ENCODE results near the gene CCDC200.
A peak's percentile ranks its signal among the peaks of the same experiment; 100 is the strongest.
"Not testable (repeated sequence)": the region's sequence is repeated elsewhere in the genome, so short reads cannot be mapped to it uniquely, and the experiment has no call there.

The CCDC200 gene

DNA sequence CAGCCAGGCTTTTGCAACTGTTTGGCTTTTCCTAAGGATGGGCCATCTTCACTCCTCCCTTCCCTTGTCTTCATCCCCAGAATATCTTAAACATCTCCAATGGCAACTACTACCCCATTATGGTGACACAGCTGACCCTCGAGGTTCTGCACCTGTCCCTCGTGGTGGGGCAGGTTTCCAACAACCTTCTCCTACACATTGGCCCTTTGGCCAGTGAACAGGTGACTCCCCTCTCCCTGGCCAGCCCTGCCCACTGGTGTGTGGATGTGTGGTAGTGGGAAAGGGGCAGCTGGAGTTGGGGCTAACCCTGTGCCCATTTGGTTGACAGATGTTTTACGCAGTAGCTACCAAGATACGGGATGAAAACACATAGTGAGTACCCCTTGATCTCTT lies 12.1 kb downstream of the CCDC200 start:
- DNase-seq (ENCODE audit: low read depth in 3 of 3), result no peak

- DNase-seq (ENCODE audit: low read depth in 3 of 3), result no peak
Observed at GRCh38 chr17:43215341-43215740, 13.1 kb downstream of the CCDC200 start.

GRCh38 chr17:43213545-43213944 lies 14.9 kb downstream of the CCDC200 start:
- DNase-seq (ENCODE audit: low read depth in 3 of 3), result no peak

DNA sequence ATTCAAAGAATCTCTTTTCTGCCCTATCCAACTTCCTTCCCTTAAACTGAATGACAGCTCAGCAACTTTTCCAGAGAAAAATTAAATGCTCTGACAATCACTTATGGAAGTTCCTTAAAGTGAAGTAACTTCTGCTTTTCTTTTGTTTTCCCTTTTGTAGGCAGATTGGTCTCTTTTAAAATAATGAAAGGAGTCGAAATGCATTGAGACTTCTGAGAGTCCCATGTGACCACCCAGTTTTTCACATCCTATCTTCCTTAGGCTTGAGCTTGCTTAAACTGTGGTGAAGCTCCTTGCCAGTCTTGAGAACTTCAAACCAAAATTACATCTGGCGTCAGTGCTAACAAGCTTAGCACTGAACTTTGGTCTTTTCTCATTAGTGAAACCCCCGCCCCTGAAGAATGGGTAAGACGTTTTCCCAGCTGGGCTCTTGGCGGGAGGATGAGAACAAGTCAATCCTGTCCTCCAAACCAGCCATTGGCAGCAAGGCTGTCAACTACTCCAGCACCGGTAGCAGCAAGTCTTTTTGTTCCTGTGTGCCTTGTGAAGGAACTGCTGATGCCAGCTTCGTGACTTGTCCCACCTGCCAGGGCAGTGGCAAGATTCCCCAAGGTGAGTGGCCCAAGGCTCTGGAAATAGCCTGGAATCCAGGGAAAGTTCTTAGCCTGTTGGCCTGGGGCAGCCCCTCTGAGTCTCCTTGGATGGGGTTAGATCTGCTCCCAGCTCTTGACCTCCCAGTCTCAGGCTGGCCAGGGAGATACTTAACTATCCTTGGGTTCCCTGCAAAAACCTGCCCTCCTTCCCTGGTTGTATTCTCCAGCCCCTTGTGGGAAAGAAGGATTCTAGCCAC lies 15.6 kb downstream of the CCDC200 start:
- no peak for DNase-seq (ENCODE audit: low read depth in 3 of 3)

DNA sequence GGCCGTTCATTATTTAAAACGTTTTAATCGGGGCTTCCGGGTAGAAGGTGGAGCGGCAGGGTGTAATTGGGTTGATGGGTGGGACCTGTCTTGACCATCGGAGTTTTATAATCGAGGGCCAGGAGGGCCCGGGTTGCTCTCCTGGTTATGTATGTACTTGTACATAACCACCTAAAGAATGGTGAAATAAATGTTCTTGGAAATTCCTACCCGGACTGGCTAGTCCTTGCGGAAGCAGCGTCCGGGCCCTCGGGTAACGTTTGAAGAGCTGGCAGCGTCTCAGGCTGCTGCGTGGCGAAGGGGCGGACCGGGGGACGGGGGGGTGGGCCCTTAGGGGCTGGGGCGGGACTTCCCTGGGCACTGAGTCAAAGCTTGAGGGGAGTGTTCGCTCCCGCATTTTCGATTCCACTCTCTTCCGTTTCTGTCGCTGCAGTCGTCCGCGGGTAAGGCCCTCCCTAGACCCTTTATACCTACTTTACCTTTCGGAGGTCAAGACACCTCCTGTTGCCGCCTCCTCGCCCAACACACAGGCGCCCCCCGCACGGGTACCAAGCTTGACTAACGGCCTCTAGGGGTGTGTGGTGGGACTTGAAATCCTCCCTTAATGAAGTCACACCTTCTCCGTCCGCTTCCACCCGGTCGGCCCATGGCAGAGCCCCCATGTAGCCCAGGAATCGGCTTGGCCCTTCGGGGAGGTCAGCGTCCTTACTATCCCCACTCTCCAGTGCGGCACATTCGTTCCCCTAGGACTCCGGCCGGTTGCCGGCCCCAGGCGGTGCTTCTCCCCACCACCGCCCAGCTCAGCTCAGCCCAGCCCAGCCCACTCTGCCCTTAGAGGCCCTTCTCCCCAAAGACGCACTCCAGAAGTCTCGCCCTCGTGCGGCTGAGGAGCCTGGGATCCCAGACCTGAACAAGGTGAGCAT lies 16.7 kb downstream of the CCDC200 start, which contains the start of gene TMEM106A:
Gene TMEM106A (plus strand): TSS at position 396 of the 923 bp plus-strand sequence. CDS start 1,167 bp downstream, outside the sequence.
- DNase-seq (ENCODE audit: low read depth in 3 of 3), result peak; percentile 46 to 71 (median 48)

DNA sequence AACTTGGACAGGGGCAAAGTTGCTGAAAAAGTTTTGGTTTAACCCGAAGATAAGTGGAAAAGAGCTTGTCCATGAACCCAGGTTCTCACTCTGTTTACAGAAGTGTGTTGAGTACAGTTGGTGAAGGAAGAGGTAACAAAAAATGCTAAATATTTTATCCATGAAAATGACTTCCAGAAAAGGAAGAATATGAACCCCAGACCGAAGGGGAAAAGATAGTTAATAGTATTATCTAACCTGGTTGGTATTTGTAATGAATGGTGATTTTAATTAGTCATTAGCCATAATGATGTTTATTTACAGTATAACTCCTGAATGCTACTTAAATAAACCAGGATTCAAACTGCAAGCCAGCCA lies 17.3 kb downstream of the CCDC200 start:
- no peak for DNase-seq (ENCODE audit: low read depth in 3 of 3)

DNA sequence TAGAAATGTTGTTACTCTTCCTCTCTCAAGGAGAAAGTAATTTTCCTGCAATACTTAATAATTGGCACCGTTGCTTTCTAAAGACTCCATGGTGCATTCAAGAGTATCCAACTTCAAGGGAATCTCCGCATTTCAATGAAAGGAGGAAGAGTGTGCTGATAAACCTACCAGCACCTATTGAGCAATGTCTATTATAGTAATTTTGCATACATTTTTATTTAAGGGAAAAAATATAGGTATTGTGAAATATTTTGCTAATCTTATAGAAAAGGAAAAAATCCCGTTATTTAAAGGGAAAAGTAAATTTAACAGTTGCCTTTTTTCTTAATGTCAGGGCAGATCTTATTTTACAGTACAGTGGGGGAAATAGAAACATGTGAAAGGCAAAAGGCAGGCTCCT lies 17.8 kb downstream of the CCDC200 start:
- no peak for DNase-seq (ENCODE audit: low read depth in 3 of 3)

GRCh38 chr17:43203013-43203412 lies 25.4 kb downstream of the CCDC200 start:
- DNase-seq (ENCODE audit: low read depth in 3 of 3), result not testable (repeated sequence)

DNA sequence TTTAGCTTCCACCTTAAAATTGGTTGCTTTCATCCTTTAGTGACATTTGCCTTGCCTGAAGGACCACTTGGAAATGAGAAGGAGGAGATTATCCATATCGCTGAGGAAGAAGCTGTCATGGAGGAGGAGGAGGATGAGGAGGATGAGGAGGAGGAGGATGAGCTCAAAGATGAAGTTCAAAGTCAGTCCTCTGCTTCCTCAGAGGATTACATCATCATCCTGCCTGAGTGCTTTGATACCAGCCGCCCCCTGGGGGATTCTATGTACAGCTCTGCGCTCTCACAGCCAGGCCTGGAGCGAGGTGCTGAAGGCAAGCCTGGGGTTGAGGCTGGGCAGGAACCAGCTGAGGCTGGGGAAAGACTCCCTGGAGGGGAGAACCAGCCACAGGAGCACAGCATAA lies 28.3 kb downstream of the CCDC200 start:
- peak in 1 of 3 donors; percentile 8 for DNase-seq (ENCODE audit: low read depth in 3 of 3)

DNA sequence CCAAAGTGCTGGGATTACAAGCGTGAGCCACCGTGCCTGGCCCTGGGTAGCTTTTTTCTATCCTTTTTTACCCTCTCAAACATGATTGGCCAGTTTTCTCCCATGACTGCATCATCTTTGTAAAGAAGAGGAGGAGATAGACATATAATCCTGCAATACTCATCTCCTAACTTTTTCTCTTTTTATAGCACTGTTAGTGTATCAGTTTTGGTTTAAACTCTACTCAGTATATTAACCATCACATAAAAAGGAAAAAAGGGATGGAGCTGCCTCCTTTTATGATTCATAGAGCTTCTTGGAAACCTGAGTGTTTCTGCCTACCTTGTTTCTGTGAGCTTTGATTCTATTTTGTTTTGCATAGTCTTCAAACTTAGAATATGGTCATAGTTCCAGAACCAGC lies 28.8 kb downstream of the CCDC200 start:
- no peak for DNase-seq (ENCODE audit: low read depth in 3 of 3)

DNA sequence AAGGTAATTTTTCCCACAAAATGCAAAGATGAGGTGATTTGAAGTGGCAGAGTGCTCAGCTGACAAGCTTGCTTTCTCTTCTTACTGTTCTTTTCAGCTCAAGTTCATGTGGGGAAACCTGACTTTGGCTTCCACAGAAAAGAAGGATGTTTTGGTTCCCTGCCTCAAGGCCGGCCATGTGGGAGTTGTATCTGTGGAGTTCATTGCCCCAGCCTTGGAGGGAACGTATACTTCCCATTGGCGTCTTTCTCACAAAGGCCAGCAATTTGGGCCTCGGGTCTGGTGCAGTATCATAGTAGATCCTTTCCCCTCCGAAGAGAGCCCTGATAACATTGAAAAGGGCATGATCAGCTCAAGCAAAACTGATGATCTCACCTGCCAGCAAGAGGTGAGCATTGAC lies 35.2 kb downstream of the CCDC200 start:
- no peak for DNase-seq (ENCODE audit: low read depth in 3 of 3)

DNA sequence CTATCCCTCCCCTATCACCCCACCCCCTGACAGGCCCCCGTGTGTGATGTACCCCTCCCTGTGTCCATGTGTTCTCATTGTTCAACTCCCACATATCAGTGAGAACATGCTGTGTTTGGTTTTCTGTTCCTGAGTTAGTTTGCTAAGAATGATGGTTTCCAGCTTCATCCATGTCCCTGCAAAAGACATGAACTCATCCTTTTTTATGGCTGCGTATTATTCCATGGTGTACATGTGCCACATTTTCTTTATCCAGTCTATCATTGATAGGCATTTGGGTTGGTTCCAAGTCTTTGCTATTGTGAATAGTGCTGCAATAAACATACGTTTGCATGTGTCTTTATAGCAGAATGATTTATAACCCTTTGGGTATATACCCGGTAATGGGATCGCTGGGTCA lies 41.8 kb downstream of the CCDC200 start:
- DNase-seq (ENCODE audit: low read depth in 3 of 3), result not testable (repeated sequence)

DNA sequence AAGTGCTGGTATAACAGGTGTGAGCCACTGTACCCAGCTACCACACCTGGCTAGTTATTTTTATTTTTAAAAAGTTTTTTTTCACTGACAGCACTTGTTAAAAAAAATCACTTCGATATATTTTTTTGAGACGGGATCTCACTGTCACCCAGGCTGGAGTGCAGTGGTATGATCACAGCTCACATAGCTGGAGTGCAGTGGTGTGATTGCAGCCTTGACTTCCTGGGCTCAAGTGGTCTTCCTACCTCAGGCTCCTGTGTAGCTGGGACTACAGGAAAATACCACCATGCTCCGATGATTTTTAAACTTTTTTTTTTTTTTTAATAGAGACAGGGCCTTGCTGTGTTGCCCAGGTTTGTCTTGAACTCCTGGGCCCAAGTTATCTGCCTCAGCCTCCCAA lies 44.5 kb downstream of the CCDC200 start:
- DNase-seq (ENCODE audit: low read depth in 3 of 3), result no peak

- DNase-seq (ENCODE audit: low read depth in 3 of 3), result no peak
Observed at GRCh38 chr17:43176119-43176570, 52.3 kb downstream of the CCDC200 start.

DNA sequence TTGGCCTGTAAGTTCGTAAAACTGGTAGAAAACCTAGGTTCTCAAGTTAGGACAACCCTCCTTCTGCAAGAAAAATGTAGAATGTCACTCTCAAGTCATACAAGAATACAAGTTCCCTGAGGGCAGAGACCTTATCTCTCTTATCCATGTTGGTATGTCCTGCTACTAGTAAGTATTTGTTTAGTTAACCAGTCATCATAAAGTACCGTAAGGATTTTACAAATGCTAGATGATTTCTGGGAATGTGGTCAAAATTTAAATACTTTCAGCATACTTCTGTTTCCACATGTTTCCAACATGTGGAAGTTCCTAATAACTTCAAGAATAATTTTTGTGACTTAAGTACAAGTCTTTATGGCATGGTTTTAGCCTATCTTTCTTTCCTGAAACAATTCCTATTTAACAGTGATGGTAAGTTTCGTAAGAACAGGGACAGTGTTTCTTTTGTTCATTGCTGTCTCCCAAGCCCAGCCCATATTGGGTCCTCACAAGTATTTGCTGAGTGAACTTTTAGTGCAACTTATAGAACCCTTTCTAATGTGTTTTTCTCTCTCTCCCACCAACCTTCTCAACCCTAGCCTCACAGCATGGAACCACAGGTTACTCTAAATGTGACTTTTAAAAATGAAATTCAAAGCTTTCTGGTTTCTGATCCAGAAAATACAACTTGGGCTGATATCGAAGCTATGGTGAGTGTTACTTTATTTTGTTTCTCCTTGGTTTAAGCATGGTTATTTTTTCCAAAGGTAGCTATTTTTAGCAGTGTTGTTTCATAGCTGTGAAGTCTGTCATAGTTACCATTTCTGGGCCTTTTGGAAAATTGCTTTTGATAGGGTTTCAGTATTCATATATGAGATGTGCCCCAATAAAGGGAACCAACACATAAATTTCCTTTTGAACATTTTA lies 53.0 kb downstream of the CCDC200 start:
- DNase-seq (ENCODE audit: low read depth in 3 of 3), result no peak

- DNase-seq (ENCODE audit: low read depth in 3 of 3), result no peak
Observed at GRCh38 chr17:43171586-43172487, 56.6 kb downstream of the CCDC200 start.
